Ovary (tissue), 3 donors: ENCODE measurements around the gene BNC2.

Experiments used
- CTCF ChIP-seq, 3 donors: fragments of 450-650 bp in 2 of 3; fragments of 200-600 bp in 1 of 3; IDR thresholded peaks; one replicate each; pipeline versions ENCODE4 v1.5.1 to v1.8.0; 2016 to 2022; ENCODE audit warnings: antibody characterized with exemption in 3 of 3, mild to moderate bottlenecking in 1 of 3
- EP300 ChIP-seq: sonication (generic); formaldehyde crosslinking; IDR thresholded peaks from one replicate; pipeline ENCODE4 v1.6.1; 2017; ENCODE audit warnings: antibody characterized with exemption
- POLR2A ChIP-seq: fragments of 450-650 bp; IDR thresholded peaks from one replicate; pipeline ENCODE4 v1.6.1; 2017; ENCODE audit warnings: antibody characterized with exemption, mild to moderate bottlenecking, moderate library complexity
- donor health status: DM: no; HTN: no; CAD: no.

GRCh38 chr9:16732546-16732945 is 137.9 kb downstream of the BNC2 start:
- TF ChIP-seq POLR2A (no peak), CTCF (IDR thresholded peaks at IDR 0.05) (no peak), EP300 (no peak)
